Measurements from ENCODE around the gene TRIM39.

Gene TRIM39

DNA sequence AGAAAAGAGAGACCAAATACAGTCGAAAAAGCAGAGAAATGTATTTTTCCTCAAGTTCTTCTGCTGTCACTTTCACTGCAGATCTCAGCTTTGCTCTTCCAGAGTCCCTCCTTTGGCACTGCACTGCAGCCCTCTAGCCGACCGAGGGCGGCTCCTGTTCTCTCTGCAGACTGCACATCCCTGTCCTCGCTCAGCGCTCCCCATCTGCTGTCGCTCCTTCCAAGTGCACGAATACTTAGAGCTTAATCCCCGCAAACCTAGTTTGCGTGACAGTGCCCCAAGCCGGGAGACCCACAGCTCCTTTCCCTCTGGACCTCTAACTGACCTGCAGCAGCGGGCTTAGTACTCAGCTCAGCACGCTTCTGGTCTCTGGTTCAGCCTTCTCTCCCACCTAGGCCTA, 33.4 kb downstream of the TRIM39 start:
- TF ChIP-seq NFIC (IDR thresholded peaks at IDR 0.05) (no peak), CEBPB (IDR thresholded peaks at IDR 0.05) (no peak), CREB1 (IDR thresholded peaks at IDR 0.05; ENCODE audit: low read depth) (no peak), TEAD4 (IDR thresholded peaks at IDR 0.05) (no peak), EGR1 (IDR thresholded peaks at IDR 0.05) (no peak), EP300 (IDR thresholded peaks at IDR 0.05; ENCODE audit: borderline replicate concordance) (no peak), RAD21 (IDR thresholded peaks at IDR 0.05; ENCODE audit: low read depth) (no peak), ZBTB7A (IDR thresholded peaks at IDR 0.05; ENCODE audit: low read depth) (no peak), TAF1 (IDR thresholded peaks at IDR 0.05; ENCODE audit: low read depth) (no peak), FOXM1 (IDR thresholded peaks at IDR 0.05; ENCODE audit: borderline replicate concordance, low read depth) (no peak), TCF12 (IDR thresholded peaks at IDR 0.05; ENCODE audit: low read depth) (no peak), YY1 (IDR thresholded peaks at IDR 0.05; ENCODE audit: low read depth) (no peak)
- TF ChIP-seq, protein P1, sequence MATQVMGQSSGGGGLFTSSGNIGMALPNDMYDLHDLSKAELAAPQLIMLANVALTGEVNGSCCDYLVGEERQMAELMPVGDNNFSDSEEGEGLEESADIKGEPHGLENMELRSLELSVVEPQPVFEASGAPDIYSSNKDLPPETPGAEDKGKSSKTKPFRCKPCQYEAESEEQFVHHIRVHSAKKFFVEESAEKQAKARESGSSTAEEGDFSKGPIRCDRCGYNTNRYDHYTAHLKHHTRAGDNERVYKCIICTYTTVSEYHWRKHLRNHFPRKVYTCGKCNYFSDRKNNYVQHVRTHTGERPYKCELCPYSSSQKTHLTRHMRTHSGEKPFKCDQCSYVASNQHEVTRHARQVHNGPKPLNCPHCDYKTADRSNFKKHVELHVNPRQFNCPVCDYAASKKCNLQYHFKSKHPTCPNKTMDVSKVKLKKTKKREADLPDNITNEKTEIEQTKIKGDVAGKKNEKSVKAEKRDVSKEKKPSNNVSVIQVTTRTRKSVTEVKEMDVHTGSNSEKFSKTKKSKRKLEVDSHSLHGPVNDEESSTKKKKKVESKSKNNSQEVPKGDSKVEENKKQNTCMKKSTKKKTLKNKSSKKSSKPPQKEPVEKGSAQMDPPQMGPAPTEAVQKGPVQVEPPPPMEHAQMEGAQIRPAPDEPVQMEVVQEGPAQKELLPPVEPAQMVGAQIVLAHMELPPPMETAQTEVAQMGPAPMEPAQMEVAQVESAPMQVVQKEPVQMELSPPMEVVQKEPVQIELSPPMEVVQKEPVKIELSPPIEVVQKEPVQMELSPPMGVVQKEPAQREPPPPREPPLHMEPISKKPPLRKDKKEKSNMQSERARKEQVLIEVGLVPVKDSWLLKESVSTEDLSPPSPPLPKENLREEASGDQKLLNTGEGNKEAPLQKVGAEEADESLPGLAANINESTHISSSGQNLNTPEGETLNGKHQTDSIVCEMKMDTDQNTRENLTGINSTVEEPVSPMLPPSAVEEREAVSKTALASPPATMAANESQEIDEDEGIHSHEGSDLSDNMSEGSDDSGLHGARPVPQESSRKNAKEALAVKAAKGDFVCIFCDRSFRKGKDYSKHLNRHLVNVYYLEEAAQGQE (IDR thresholded peaks at IDR 0.05; ENCODE audit: low read depth) = no peak
- TF ChIP-seq, protein P2, sequence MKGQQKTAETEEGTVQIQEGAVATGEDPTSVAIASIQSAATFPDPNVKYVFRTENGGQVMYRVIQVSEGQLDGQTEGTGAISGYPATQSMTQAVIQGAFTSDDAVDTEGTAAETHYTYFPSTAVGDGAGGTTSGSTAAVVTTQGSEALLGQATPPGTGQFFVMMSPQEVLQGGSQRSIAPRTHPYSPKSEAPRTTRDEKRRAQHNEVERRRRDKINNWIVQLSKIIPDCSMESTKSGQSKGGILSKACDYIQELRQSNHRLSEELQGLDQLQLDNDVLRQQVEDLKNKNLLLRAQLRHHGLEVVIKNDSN (IDR thresholded peaks at IDR 0.05) = no peak
- TF ChIP-seq, protein P3, sequence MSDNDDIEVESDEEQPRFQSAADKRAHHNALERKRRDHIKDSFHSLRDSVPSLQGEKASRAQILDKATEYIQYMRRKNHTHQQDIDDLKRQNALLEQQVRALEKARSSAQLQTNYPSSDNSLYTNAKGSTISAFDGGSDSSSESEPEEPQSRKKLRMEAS (IDR thresholded peaks at IDR 0.05) = no peak

DNA sequence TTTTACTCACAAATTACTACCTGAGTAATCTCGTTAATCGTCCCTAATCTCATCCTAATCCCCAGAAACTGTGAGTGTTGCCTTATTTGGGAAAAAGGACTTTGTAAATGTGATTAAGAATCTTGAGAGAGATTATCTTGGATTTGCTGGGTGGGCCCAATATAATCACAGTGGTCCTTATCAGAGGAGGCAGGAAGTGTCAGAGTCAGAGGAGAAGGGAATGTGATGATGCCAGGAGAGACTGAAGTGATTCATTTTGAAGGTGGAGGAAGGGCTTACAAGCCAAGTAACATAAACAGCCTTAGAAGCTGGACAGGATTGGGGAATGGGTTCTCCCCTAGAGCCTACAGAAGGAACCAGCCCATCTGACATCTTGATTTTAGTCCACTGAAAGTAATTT, 34.9 kb downstream of the TRIM39 start:
- TF ChIP-seq TEAD4 (IDR thresholded peaks at IDR 0.05) = no peak
- TF ChIP-seq CREB1 (IDR thresholded peaks at IDR 0.05; ENCODE audit: low read depth) = no peak

DNA sequence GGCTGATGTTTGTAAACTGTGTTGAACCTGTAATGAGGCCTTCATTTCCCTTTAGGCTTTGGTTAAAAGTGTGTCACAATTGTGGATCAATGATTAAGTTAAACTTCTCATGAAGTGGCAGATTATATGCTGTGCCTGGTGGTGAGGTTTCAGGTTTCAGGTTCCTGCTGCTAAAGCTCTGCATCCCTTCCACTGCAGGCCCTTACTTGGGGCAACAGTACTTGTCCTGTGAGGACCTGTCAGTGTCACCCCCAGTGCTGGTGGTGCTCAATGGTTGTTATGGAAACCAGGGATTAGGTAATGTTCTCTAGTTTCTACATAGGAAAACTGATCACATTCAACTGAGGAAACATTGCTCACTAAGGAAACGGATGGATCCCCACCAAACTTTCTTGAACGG, 36.7 kb downstream of the TRIM39 start:
- TF ChIP-seq EP300 (IDR thresholded peaks at IDR 0.05; ENCODE audit: borderline replicate concordance) (no peak), TAF1 (IDR thresholded peaks at IDR 0.05; ENCODE audit: low read depth) (no peak), YY1 (IDR thresholded peaks at IDR 0.05; ENCODE audit: low read depth) (no peak), CREB1 (IDR thresholded peaks at IDR 0.05; ENCODE audit: low read depth) (no peak), TEAD4 (IDR thresholded peaks at IDR 0.05) (no peak), RAD21 (IDR thresholded peaks at IDR 0.05; ENCODE audit: low read depth) (no peak)
- TF ChIP-seq, protein P1 (IDR thresholded peaks at IDR 0.05; ENCODE audit: low read depth) = no peak

DNA sequence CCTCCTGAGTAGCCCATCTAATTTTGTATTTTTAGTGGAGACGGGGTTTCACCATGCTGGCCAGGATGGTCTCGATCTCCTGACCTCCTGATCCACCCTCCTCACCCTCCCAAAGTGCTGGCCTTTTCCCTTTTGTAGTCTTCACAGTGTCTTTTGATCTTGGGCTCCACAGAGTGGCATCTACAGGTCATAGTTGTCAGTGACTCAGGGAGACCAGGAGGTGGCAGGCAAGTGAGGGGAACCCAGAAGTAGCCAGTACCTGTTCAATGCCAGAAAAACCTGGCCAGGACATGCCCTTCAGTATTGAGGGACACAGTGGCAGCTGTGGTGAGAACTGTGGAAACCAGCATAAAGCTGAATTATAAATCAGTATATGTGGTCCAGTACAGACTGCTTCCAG, 37.9 kb downstream of the TRIM39 start:
- TF ChIP-seq NFIC (IDR thresholded peaks at IDR 0.05) = no peak
- TF ChIP-seq, protein P1 (IDR thresholded peaks at IDR 0.05; ENCODE audit: low read depth) = no peak
- peak; percentile 25; the same call in 1 of the 2 replicates for TF ChIP-seq RAD21 (IDR thresholded peaks at IDR 0.05; ENCODE audit: low read depth)

DNA sequence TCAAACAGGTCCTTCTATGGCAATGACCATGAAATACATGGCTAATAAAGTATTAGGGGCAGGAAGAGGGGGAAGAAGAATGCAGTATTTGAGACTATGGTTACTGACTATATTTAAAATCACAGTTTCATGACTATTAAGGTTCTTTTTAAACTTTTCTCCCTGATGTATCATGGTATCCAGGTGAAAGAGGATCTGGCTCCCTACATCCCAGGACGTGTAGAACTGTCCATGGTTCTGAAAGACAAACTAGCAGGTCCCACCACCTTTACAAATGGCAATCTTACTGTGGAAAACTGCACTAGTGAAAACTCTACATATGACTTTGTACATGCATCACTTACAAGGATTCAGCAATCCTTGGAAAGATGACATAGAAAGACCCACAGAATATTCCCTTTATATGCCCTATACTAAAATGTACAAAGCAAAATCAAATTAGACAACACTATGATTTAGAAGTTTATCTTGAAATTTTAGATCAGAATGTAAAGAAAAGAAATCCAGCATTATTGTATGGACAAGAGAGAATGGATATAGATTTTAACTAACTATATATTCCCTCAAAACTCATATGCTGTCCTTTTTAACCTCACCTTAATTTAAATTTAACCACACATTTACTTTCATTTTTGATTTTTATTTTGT, 51.7 kb downstream of the TRIM39 start:
- TF ChIP-seq, protein P1 (IDR thresholded peaks at IDR 0.05; ENCODE audit: low read depth) = peak; percentile 91
- TF ChIP-seq, protein P3 (IDR thresholded peaks at IDR 0.05) = no peak
- TF ChIP-seq NFIC (IDR thresholded peaks at IDR 0.05) (no peak), RAD21 (IDR thresholded peaks at IDR 0.05; ENCODE audit: low read depth) (no peak), TAF1 (IDR thresholded peaks at IDR 0.05; ENCODE audit: low read depth) (no peak)
